Stimulated activated CD8-positive, alpha-beta memory T cell treated with anti-CD3 and anti-CD28 coated beads, Interleukin-12 subunit alpha, Interleukin-12 subunit beta, amount 100 ng/mL, for 24 hours (primary cell): ENCODE data around the gene OR6A2.

Experiments
- DNase-seq: peaks from one replicate; pipeline ENCODE4 v3.0.0-alpha.2; 2020; ENCODE audit errors: extremely low read depth

The OR6A2 gene

GRCh38 chr11:6757373-6757967, 42.0 kb downstream of the OR6A2 start:
- DNase-seq = no peak

- no peak for DNase-seq
These were observed 43.5 kb downstream of the OR6A2 start for GRCh38 chr11:6755953-6756347.

- DNase-seq = no peak
These were observed 44.1 kb downstream of the OR6A2 start for GRCh38 chr11:6755303-6755952.

- no peak for DNase-seq
These were observed 52.3 kb downstream of the OR6A2 start for GRCh38 chr11:6747097-6747668.

- DNase-seq = no peak
These were observed 52.9 kb downstream of the OR6A2 start for GRCh38 chr11:6746626-6747025.

- DNase-seq = no peak
These were observed 53.3 kb downstream of the OR6A2 start for GRCh38 chr11:6746086-6746618.

- DNase-seq = no peak
These were observed 53.9 kb downstream of the OR6A2 start for GRCh38 chr11:6745465-6746015.

GRCh38 chr11:6745018-6745417, 54.5 kb downstream of the OR6A2 start:
- no peak for DNase-seq

GRCh38 chr11:6742260-6742659, 57.2 kb downstream of the OR6A2 start:
- no peak for DNase-seq
